IPS-20b (cell line): ENCODE data around the gene TLX1.

ENCODE experiments used
- H3K27ac ChIP-seq: one replicate; pipeline ENCODE4 v1.5.1; 2013; ENCODE audit warnings: low read length
- H3K27me3 ChIP-seq: 2 replicates; pipeline ENCODE4 v1.6.1; 2013; ENCODE audit warnings: mild to moderate bottlenecking, low read length, inconsistent platforms; ENCODE audit not compliant: insufficient read depth
- H3K36me3 ChIP-seq: 2 replicates; pipeline ENCODE4 v1.6.1; 2013; ENCODE audit warnings: low read depth, mild to moderate bottlenecking, inconsistent platforms, low read length, moderate library complexity; ENCODE audit not compliant: insufficient read depth
- H3K4me1 ChIP-seq: 2 replicates; pipeline ENCODE4 v1.6.1; 2013; ENCODE audit warnings: mild to moderate bottlenecking, control low read depth, inconsistent platforms, low read length, moderate library complexity; ENCODE audit not compliant: insufficient read depth
- H3K4me3 ChIP-seq: 2 replicates; pipeline ENCODE4 v1.5.1; 2013; ENCODE audit warnings: mild to moderate bottlenecking, low read length, inconsistent platforms
- H3K9ac ChIP-seq: 2 replicates; pipeline ENCODE4 v1.6.1; 2013; ENCODE audit warnings: low read depth, mild to moderate bottlenecking, inconsistent platforms, low read length, moderate library complexity
- H3K9me3 ChIP-seq: 2 replicates; pipeline ENCODE4 v1.6.1; 2013; ENCODE audit warnings: mild to moderate bottlenecking, low read depth, low read length, inconsistent platforms; ENCODE audit not compliant: insufficient read depth

The TLX1 gene

GRCh38 chr10:101130984-101131961 is at the start of gene TLX1:
Gene TLX1, plus strand, starts transcription at chr10:101131300. Its CDS starts 242 bp downstream, at chr10:101131542.
- no peak within 1 kb of the TSS for H3K9ac ChIP-seq
- peaks cover 100% of the 10 kb centered on the region for H3K27me3 ChIP-seq
- H3K4me1 ChIP-seq = peaks cover 4% of the 10 kb centered on the region; the same call in 1 of the 2 replicates
- H3K36me3 ChIP-seq = no peaks in the 10 kb centered on the region
- peaks cover 6% of the 10 kb centered on the region; the same call in 1 of the 2 replicates for H3K9me3 ChIP-seq
- H3K4me3 ChIP-seq = peak within 1 kb of the TSS; percentile 42
- no peak within 1 kb of the TSS for H3K27ac ChIP-seq

GRCh38 chr10:101085846-101086245 is 45.3 kb upstream of the TLX1 start:
- Histone ChIP-seq H3K27me3 (peaks cover 83% of the 10 kb centered on the region), H3K36me3 (no peaks in the 10 kb centered on the region), H3K4me3 (no peak overlapping the region), H3K9me3 (no peaks in the 10 kb centered on the region), H3K9ac (no peak overlapping the region), H3K4me1 (no peaks in the 10 kb centered on the region), H3K27ac (no peak overlapping the region)

GRCh38 chr10:101087376-101087775 is 43.7 kb upstream of the TLX1 start:
- Histone ChIP-seq H3K27me3 (peaks cover 83% of the 10 kb centered on the region), H3K36me3 (no peaks in the 10 kb centered on the region), H3K9ac (no peak overlapping the region)

GRCh38 chr10:101087965-101088364 is 43.1 kb upstream of the TLX1 start:
- no peaks in the 10 kb centered on the region for H3K9me3 ChIP-seq
- H3K4me3 ChIP-seq = no peak overlapping the region
- no peak overlapping the region for H3K9ac ChIP-seq
- no peaks in the 10 kb centered on the region for H3K4me1 ChIP-seq
- peaks cover 83% of the 10 kb centered on the region for H3K27me3 ChIP-seq
- no peak overlapping the region for H3K27ac ChIP-seq
- no peaks in the 10 kb centered on the region for H3K36me3 ChIP-seq

More at GRCh38 chr10:101087376-101087775, 43.7 kb upstream of the TLX1 start:
- Histone ChIP-seq H3K4me3 (no peak overlapping the region), H3K9me3 (no peaks in the 10 kb centered on the region), H3K27ac (no peak overlapping the region), H3K4me1 (no peaks in the 10 kb centered on the region)

GRCh38 chr10:101089520-101090299 is 41.4 kb upstream of the TLX1 start:
- H3K27me3 ChIP-seq = peaks cover 72% of the 10 kb centered on the region
- no peaks in the 10 kb centered on the region for H3K36me3 ChIP-seq
- no peak overlapping the region for H3K4me3 ChIP-seq
- H3K9me3 ChIP-seq = no peaks in the 10 kb centered on the region
- H3K9ac ChIP-seq = no peak overlapping the region
- no peak overlapping the region for H3K27ac ChIP-seq
- H3K4me1 ChIP-seq = no peaks in the 10 kb centered on the region; the same call in 1 of the 2 replicates

- Histone ChIP-seq H3K9ac (no peak overlapping the region), H3K36me3 (no peaks in the 10 kb centered on the region), H3K27ac (no peak overlapping the region), H3K9me3 (no peaks in the 10 kb centered on the region), H3K4me1 (no peaks in the 10 kb centered on the region; the same call in 1 of the 2 replicates), H3K27me3 (peaks cover 63% of the 10 kb centered on the region), H3K4me3 (no peak overlapping the region)
Observed at GRCh38 chr10:101090597-101090996, 40.5 kb upstream of the TLX1 start.

- no peaks in the 10 kb centered on the region; the same call in 1 of the 2 replicates for H3K4me1 ChIP-seq
- H3K27me3 ChIP-seq = peaks cover 66% of the 10 kb centered on the region
- H3K4me3 ChIP-seq = no peak overlapping the region
- no peak overlapping the region for H3K27ac ChIP-seq
- H3K36me3 ChIP-seq = no peaks in the 10 kb centered on the region
- no peak overlapping the region for H3K9ac ChIP-seq
- H3K9me3 ChIP-seq = no peaks in the 10 kb centered on the region
Observed at GRCh38 chr10:101091546-101092290, 39.4 kb upstream of the TLX1 start.

GRCh38 chr10:101092881-101093354 is 38.2 kb upstream of the TLX1 start:
- H3K9me3 ChIP-seq = no peaks in the 10 kb centered on the region
- H3K4me3 ChIP-seq = no peak overlapping the region
- no peak overlapping the region for H3K27ac ChIP-seq
- no peaks in the 10 kb centered on the region for H3K36me3 ChIP-seq
- H3K27me3 ChIP-seq = peaks cover 71% of the 10 kb centered on the region
- no peak overlapping the region for H3K9ac ChIP-seq
- H3K4me1 ChIP-seq = no peaks in the 10 kb centered on the region; the same call in 1 of the 2 replicates

GRCh38 chr10:101094121-101094879 is 36.8 kb upstream of the TLX1 start:
- H3K9ac ChIP-seq = no peak overlapping the region
- no peak overlapping the region for H3K4me3 ChIP-seq
- H3K36me3 ChIP-seq = no peaks in the 10 kb centered on the region
- H3K27me3 ChIP-seq = peaks cover 68% of the 10 kb centered on the region
- no peak overlapping the region for H3K27ac ChIP-seq
- H3K4me1 ChIP-seq = no peaks in the 10 kb centered on the region; the same call in 1 of the 2 replicates
- no peaks in the 10 kb centered on the region for H3K9me3 ChIP-seq

GRCh38 chr10:101095004-101095403 is 36.1 kb upstream of the TLX1 start:
- Histone ChIP-seq H3K27ac (no peak overlapping the region), H3K4me3 (no peak overlapping the region), H3K9ac (no peak overlapping the region), H3K36me3 (no peaks in the 10 kb centered on the region), H3K9me3 (no peaks in the 10 kb centered on the region), H3K27me3 (peaks cover 73% of the 10 kb centered on the region), H3K4me1 (no peaks in the 10 kb centered on the region; the same call in 1 of the 2 replicates)
